B cell (primary cell): ENCODE data around the gene PRRG2. TPM values are rescaled to one million over a fixed set of nuclear protein-coding genes. Genes with fewer than 3 reads are reported as not detected.
A peak's percentile ranks its signal among the peaks of the same experiment; 100 is the strongest.

Experiments
- ATAC-seq: fragments of 200-7000 bp; cut with Tn5 transposase; one replicate; pipeline ENCODE4 v1.10.0; 2021; ENCODE audit warnings: low read depth, mild to moderate bottlenecking, moderate number of reproducible peaks, moderate library complexity
- CTCF ChIA-PET: fragments of 350-600 bp; sonication (Branson Sonifier 250); formaldehyde crosslinking; loops from one replicate; lab custom pipeline; 2021; ENCODE audit warnings: antibody characterized with exemption, inconsistent platforms; lab: Charles Lee
- POLR2A ChIA-PET: fragments of 350-600 bp; sonication (Branson Sonifier 250); formaldehyde crosslinking; loops from one replicate; lab custom pipeline; 2021; ENCODE audit warnings: antibody characterized with exemption; lab: Charles Lee
- DNase-seq: peaks from one replicate; pipeline ENCODE4 v3.0.0; 2013
- H2AFZ ChIP-seq: 2 replicates; pipeline ENCODE4 v1.6.1; 2012; ENCODE audit warnings: mild to moderate bottlenecking, low read depth, low read length; ENCODE audit not compliant: insufficient read depth, poor library complexity, severe bottlenecking
- H3K27ac ChIP-seq, 2 donors: 1 replicate in 1 of 2; 2 replicates in 1 of 2; pipeline ENCODE4 v1.5.1; 2012 to 2013; ENCODE audit warnings: low read length in 2 of 2, mild to moderate bottlenecking in 2 of 2, moderate library complexity in 1 of 2
- H3K27me3 ChIP-seq, 4 experiments: fragments of 200-600 bp in 1 of 4; sonication (generic) in 1 of 4; replicated peaks in 1 of 4; 1 replicate in 2 of 4; 2 replicates in 2 of 4; pipeline versions ENCODE4 v1.6.1 to v1.7.0; 2013 to 2016; ENCODE audit warnings: low read length in 3 of 4, mild to moderate bottlenecking in 2 of 4, mixed read lengths in 1 of 4, moderate library complexity in 1 of 4; ENCODE audit not compliant: insufficient read depth in 4 of 4, control insufficient read depth in 3 of 4; ENCODE audit errors: control extremely low read depth in 1 of 4
- H3K36me3 ChIP-seq, 2 experiments: replicated peaks in 1 of 2; 1 replicate in 1 of 2; 2 replicates in 1 of 2; pipeline versions ENCODE4 v1.6.1 to v1.7.1; 2013; ENCODE audit warnings: low read length in 1 of 2; ENCODE audit not compliant: insufficient read depth in 2 of 2, control insufficient read depth in 1 of 2; ENCODE audit errors: control extremely low read depth in 1 of 2, extremely low read depth in 1 of 2
- H3K4me1 ChIP-seq, 2 donors: fragments of 200-600 bp in 1 of 2; sonication (generic) in 1 of 2; 1 replicate in 1 of 2; 2 replicates in 1 of 2; pipeline versions ENCODE4 v1.5.1 to v1.6.1; 2013 to 2017; ENCODE audit warnings: low read length in 2 of 2; ENCODE audit not compliant: control insufficient read depth in 2 of 2, insufficient read depth in 2 of 2
- H3K4me2 ChIP-seq: replicated peaks from 2 replicates; pipeline ENCODE3; 2012; ENCODE audit warnings: mild to moderate bottlenecking, low read depth, low read length; ENCODE audit not compliant: poor library complexity, severe bottlenecking
- H3K4me3 ChIP-seq, 5 experiments: fragments of 200-600 bp in 1 of 5; sonication (generic) in 1 of 5; 1 replicate in 3 of 5; 2 replicates in 2 of 5; pipeline versions ENCODE4 v1.5.1 to v1.7.0; 2011 to 2016; ENCODE audit warnings: low read length in 4 of 5, mild to moderate bottlenecking in 4 of 5, low read depth in 2 of 5, control low read depth in 1 of 5, moderate library complexity in 1 of 5; ENCODE audit not compliant: insufficient read depth in 1 of 5; ENCODE audit errors: control extremely low read depth in 1 of 5, extremely low read depth in 1 of 5
- H3K79me2 ChIP-seq: fragments of 200-600 bp; sonication (generic); one replicate; pipeline ENCODE4 v1.6.0; 2016; ENCODE audit warnings: low read length; ENCODE audit not compliant: control insufficient read depth, insufficient read depth
- H3K9ac ChIP-seq: fragments of 200-600 bp; sonication (generic); 2 replicates; pipeline ENCODE4 v1.6.1; 2017; ENCODE audit warnings: mild to moderate bottlenecking, low read length, moderate library complexity
- H3K9me3 ChIP-seq, 3 donors: one replicate each; pipeline versions ENCODE4 v1.6.1 to v1.7.1; 2013; ENCODE audit warnings: low read length in 2 of 3; ENCODE audit not compliant: control insufficient read depth in 2 of 3, insufficient read depth in 1 of 3; ENCODE audit errors: control extremely low read depth in 1 of 3
- H4K20me1 ChIP-seq: 2 replicates; pipeline ENCODE4 v1.6.0; 2012; ENCODE audit warnings: mild to moderate bottlenecking, low read length; ENCODE audit not compliant: insufficient read depth, control insufficient read depth, poor library complexity, severe bottlenecking
- H3K27ac Mint-ChIP-seq: one replicate; pipeline ENCODE4 v1.8.0; 2021; ENCODE audit warnings: mixed read lengths
- H3K27me3 Mint-ChIP-seq: one replicate; pipeline ENCODE4 v1.8.0; 2021; ENCODE audit warnings: mixed read lengths
- H3K4me1 Mint-ChIP-seq: one replicate; pipeline ENCODE4 v1.8.0; 2021; ENCODE audit warnings: mixed read lengths
- H3K4me3 Mint-ChIP-seq: one replicate; pipeline ENCODE4 v1.8.0; 2021; ENCODE audit warnings: mixed read lengths
- H3K9me3 Mint-ChIP-seq: one replicate; pipeline ENCODE4 v1.8.0; 2022; ENCODE audit warnings: mixed read lengths; ENCODE audit not compliant: insufficient read depth
- EZH2 ChIP-seq: IDR thresholded peaks from 2 replicates; pipeline ENCODE4 v1.6.1; 2012; ENCODE audit warnings: borderline replicate concordance, low read depth, mild to moderate bottlenecking, moderate library complexity, low read length; ENCODE audit not compliant: insufficient read depth, poor library complexity, severe bottlenecking
- WGBS: methylation state at CpG from one replicate; pipeline ENCODE4 v1.1.5; 2013; ENCODE audit warnings: missing lambda C conversion rate; ENCODE audit not compliant: insufficient coverage; 5-methylcytosine and 5-hydroxymethylcytosine counted together
- intact Hi-C: fragments of 100-400 bp; cut with micrococcal nuclease; formaldehyde crosslinking; loops from one replicate; pipeline ENCODE4 v1.10.0; 2022
- polyA plus RNA-seq: library from polyadenylated mRNA; depleted of rRNA; stranded (reverse); fragments of >200 nt; gene quantifications from 2 replicates; pipeline ENCODE4 v1.2.3, GENCODE V29; 2012
- total RNA-seq, 2 donors: library from RNA; stranded (reverse); fragments of 120-200 nt in 1 of 2; gene quantifications; 1 replicate in 1 of 2; 2 replicates in 1 of 2; pipeline versions ENCODE4 v1.2.3 to v1.2.4, GENCODE V29; 2013 to 2022
- TF ChIP-seq, protein P1 (sequence below): fragments of 200-600 bp; IDR thresholded peaks from one replicate; pipeline ENCODE4 v1.8.0; 2022; ENCODE audit warnings: antibody characterized with exemption, mild to moderate bottlenecking

Gene PRRG2
- total and polyA plus RNA-seq, 2 donors (not counting 1 experiment from before 2014, with no cell fraction given): 1.1 to 4.4 TPM

DNA sequence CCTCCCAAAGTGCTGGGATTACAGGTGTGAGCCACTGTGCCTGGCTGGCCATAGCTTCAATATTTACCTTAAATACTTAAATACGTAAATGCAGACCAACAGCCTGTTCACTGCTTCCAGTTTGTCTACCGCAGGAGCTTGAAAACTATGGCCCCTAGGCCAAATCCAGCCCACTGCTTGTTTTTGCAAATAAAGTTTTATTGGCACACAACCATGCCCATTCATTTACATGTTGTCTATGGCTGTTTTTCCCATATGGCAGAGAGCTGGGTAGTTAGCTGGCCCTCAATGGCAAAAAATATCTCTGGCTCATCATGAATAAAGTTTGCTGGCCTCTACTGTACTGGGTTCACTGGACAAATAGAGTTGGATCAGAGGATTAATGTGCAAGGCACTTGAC lies 21.7 kb downstream of the PRRG2 start:
- Histone ChIP-seq H3K27ac (no peak overlapping the region), H3K9ac (no peak overlapping the region), H3K9me3 (no peaks in the 10 kb centered on the region), H3K4me2 (no peak overlapping the region), H2AFZ (no peak overlapping the region), H3K4me3 (no peak overlapping the region), H3K79me2 (peaks cover 97% of the 10 kb centered on the region), H4K20me1 (peaks cover 97% of the 10 kb centered on the region), H3K4me1 (no peaks in the 10 kb centered on the region), H3K36me3 (peaks cover 2 to 56% of the 10 kb centered on the region in 2 experiments), H3K27me3 (no peaks in the 10 kb centered on the region)
- Mint-ChIP-seq H3K27me3 (no peaks in the 10 kb centered on the region), H3K4me3 (no peak overlapping the region), H3K9me3 (no peaks in the 10 kb centered on the region), H3K27ac (no peak overlapping the region), H3K4me1 (peaks cover 2% of the 10 kb centered on the region)
- DNase-seq (no peak), ATAC-seq (no peak)
- ChIA-PET CTCF (interaction anchor here (1.0 kb wide), 1 partner anchor 78 kb away, joined by 3 read pairs; no protein-coding TSS in a partner anchor), POLR2A (no interaction called here)
- TF ChIP-seq, protein P1, sequence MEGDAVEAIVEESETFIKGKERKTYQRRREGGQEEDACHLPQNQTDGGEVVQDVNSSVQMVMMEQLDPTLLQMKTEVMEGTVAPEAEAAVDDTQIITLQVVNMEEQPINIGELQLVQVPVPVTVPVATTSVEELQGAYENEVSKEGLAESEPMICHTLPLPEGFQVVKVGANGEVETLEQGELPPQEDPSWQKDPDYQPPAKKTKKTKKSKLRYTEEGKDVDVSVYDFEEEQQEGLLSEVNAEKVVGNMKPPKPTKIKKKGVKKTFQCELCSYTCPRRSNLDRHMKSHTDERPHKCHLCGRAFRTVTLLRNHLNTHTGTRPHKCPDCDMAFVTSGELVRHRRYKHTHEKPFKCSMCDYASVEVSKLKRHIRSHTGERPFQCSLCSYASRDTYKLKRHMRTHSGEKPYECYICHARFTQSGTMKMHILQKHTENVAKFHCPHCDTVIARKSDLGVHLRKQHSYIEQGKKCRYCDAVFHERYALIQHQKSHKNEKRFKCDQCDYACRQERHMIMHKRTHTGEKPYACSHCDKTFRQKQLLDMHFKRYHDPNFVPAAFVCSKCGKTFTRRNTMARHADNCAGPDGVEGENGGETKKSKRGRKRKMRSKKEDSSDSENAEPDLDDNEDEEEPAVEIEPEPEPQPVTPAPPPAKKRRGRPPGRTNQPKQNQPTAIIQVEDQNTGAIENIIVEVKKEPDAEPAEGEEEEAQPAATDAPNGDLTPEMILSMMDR: no peak
- no peak for TF ChIP-seq EZH2
- WGBS: 100% methylated on average over 2 of the region's 2 CpGs
- intact Hi-C loops: no loop called here

DNA sequence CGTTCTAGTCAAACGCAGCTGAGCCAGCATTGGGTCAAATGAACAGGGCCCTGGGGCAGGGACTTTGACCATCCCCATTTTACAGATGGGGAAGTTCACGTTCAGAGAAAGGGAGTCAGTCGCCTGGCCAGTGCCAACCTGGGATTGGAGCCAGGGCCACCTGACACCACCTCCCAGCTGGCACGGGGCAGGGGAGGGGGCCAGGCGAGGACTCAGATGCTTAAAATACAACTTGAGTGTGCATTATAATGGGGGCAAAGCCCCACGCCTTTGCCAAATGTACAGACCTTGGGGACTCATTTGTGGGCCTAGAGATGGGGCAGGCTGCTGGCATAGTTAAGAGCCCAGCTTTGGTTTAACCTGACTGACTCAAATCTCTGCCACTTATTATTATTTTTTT lies 24.5 kb downstream of the PRRG2 start:
- Histone ChIP-seq H4K20me1 (peaks cover 97% of the 10 kb centered on the region), H3K4me3 (no peak overlapping the region), H3K4me2 (no peak overlapping the region), H2AFZ (no peak overlapping the region), H3K79me2 (peaks cover 99% of the 10 kb centered on the region), H3K9me3 (no peaks in the 10 kb centered on the region), H3K9ac (no peak overlapping the region), H3K27ac (no peak overlapping the region), H3K27me3 (no peaks in the 10 kb centered on the region), H3K4me1 (no peaks in the 10 kb centered on the region), H3K36me3 (peaks cover 2 to 66% of the 10 kb centered on the region in 2 experiments)
- ChIA-PET CTCF (interaction anchor here (1.1 kb wide), 1 partner anchor 35 kb away, joined by 3 read pairs; no protein-coding TSS in a partner anchor), POLR2A (no interaction called here)
- no peaks in the 10 kb centered on the region for H3K9me3 Mint-ChIP-seq
- H3K27me3 Mint-ChIP-seq: no peaks in the 10 kb centered on the region
- H3K4me1 Mint-ChIP-seq: peaks cover 2% of the 10 kb centered on the region
- H3K27ac Mint-ChIP-seq: peak overlapping the region; percentile 32
- no peak for ATAC-seq
- H3K4me3 Mint-ChIP-seq: no peak overlapping the region
- WGBS: 90% methylated on average over 6 of the region's 7 CpGs
- TF ChIP-seq EZH2: no peak
- TF ChIP-seq, protein P1: no peak
- no peak for DNase-seq
- intact Hi-C loops: no loop called here
